Esophagus mucosa (tissue), 1 donor: ENCODE data around the gene SUPT6H. TPM values are rescaled to one million over a fixed set of nuclear protein-coding genes. Genes with fewer than 3 reads are reported as not detected.
A peak's percentile ranks its signal among the peaks of the same experiment; 100 is the strongest.

Experiments used
- ATAC-seq: fragments of 200-7000 bp; cut with Tn5 transposase; one replicate; pipeline ENCODE4 v1.9.1; 2020
- total RNA-seq: library from RNA; stranded (reverse); gene quantifications from one replicate; pipeline ENCODE4 v1.2.4, GENCODE V29; 2023
- donor health status: DM: yes; HTN: yes; CAD: no.

The SUPT6H gene
- total RNA-seq, 1 donor from 2014 or later: 31.8 TPM

GRCh38 chr17:28737770-28738679 is 76.0 kb downstream of the SUPT6H start:
- ATAC-seq: peak; percentile 77

- ATAC-seq: no peak
These were observed 76.8 kb downstream of the SUPT6H start for GRCh38 chr17:28738680-28739384.

GRCh38 chr17:28740406-28741357 is 78.7 kb downstream of the SUPT6H start:
- no peak for ATAC-seq

- ATAC-seq: no peak
These were observed 79.6 kb downstream of the SUPT6H start for GRCh38 chr17:28741358-28742349.

- peak; percentile 60 for ATAC-seq
These were observed 81.5 kb downstream of the SUPT6H start, which contains the start of gene TRAF4 for GRCh38 chr17:28743243-28744103. TRAF4 (plus strand) TSS chr17:28744011; CDS start chr17:28744113, 102 bp downstream.

- no peak for ATAC-seq
These were observed 82.3 kb downstream of the SUPT6H start for GRCh38 chr17:28744104-28744971.

GRCh38 chr17:28744972-28745785 is 83.2 kb downstream of the SUPT6H start:
- peak; percentile 0 for ATAC-seq

- peak; percentile 69 for ATAC-seq
These were observed 83.9 kb downstream of the SUPT6H start for GRCh38 chr17:28745786-28746411.

- peak; percentile 0 for ATAC-seq
These were observed 84.6 kb downstream of the SUPT6H start for GRCh38 chr17:28746611-28747050.

- ATAC-seq: peak; percentile 22
These were observed 85.2 kb downstream of the SUPT6H start for GRCh38 chr17:28747051-28747691.

GRCh38 chr17:28747801-28748750 is 86.1 kb downstream of the SUPT6H start:
- no peak for ATAC-seq

- no peak for ATAC-seq
These were observed 87.0 kb downstream of the SUPT6H start for GRCh38 chr17:28748852-28749515.

- no peak for ATAC-seq
These were observed 87.6 kb downstream of the SUPT6H start for GRCh38 chr17:28749516-28750177.

- ATAC-seq: peak; percentile 58
These were observed 88.4 kb downstream of the SUPT6H start for GRCh38 chr17:28750178-28751047.
